SK-N-MC (cell line): ENCODE data around the gene AGMO.
A peak's percentile ranks its signal among the peaks of the same experiment; 100 is the strongest.

ENCODE experiments used
- DNase-seq: peaks from one replicate; pipeline ENCODE4 v3.0.0-alpha.2; 2011; ENCODE audit warnings: low read depth, low spot score
- H3K27ac ChIP-seq: fragments of 200-600 bp; sonication (generic); 2 replicates; pipeline ENCODE4 v1.5.1; 2016; ENCODE audit warnings: mixed run types
- H3K36me3 ChIP-seq: fragments of 200-600 bp; sonication (generic); 2 replicates; pipeline ENCODE4 v1.6.1; 2017; ENCODE audit warnings: antibody characterized with exemption, low read length, mixed read lengths; ENCODE audit not compliant: insufficient read depth
- H3K4me3 ChIP-seq: fragments of 200-600 bp; sonication (generic); 2 replicates; pipeline ENCODE4 v1.5.1; 2016
- H3K9ac ChIP-seq: fragments of 200-600 bp; sonication (generic); 2 replicates; pipeline ENCODE4 v1.8.0; 2017; ENCODE audit warnings: mixed run types, mixed read lengths; ENCODE audit not compliant: insufficient read length
- H3K9me3 ChIP-seq: fragments of 200-600 bp; sonication (generic); 2 replicates; pipeline ENCODE4 v1.6.1; 2017; ENCODE audit warnings: low read depth, mild to moderate bottlenecking, antibody characterized with exemption, low read length, moderate library complexity, mixed read lengths
- EZH2 ChIP-seq: fragments of 200-600 bp; sonication (generic); IDR thresholded peaks from one replicate; pipeline ENCODE4 v1.6.1; 2017; ENCODE audit warnings: antibody characterized with exemption
- FOXP2 ChIP-seq: optimal IDR thresholded peaks from 2 replicates; pipeline ENCODE3; 2011; ENCODE audit warnings: mild to moderate bottlenecking, moderate library complexity; ENCODE audit not compliant: insufficient read depth; ENCODE audit errors: extremely low read length, control extremely low read depth
- POLR2AphosphoS5 ChIP-seq: IDR thresholded peaks from 2 replicates; pipeline ENCODE4 v1.6.1; 2012; ENCODE audit warnings: mild to moderate bottlenecking, low read depth, low read length, borderline replicate concordance

Gene AGMO

DNA sequence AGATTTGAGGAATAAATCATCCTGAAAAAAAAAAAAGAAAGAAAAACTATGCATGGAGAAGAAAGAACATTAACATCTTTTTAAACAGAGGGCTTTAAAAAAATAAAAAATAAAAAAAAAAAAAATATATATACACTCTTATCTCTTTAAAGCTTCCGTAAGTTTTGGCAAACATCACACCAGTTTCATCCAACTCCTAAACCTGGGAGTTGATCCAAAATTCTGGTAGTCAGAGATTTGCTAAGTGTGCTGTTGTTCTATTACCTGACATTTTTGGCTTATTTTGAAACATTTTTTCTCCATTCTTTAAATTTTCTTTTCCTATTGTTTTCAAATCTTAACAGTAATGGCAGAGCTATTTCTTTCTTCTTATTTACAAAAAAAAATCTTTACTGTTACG lies 273.1 kb downstream of the AGMO start:
- H3K9me3 ChIP-seq = no peaks in the 10 kb centered on the region
- H3K9ac ChIP-seq = no peak overlapping the region
- no peak overlapping the region for H3K27ac ChIP-seq
- TF ChIP-seq FOXP2 = no peak
- no peaks in the 10 kb centered on the region for H3K36me3 ChIP-seq
- DNase-seq = no peak
- H3K4me3 ChIP-seq = no peak overlapping the region

DNA sequence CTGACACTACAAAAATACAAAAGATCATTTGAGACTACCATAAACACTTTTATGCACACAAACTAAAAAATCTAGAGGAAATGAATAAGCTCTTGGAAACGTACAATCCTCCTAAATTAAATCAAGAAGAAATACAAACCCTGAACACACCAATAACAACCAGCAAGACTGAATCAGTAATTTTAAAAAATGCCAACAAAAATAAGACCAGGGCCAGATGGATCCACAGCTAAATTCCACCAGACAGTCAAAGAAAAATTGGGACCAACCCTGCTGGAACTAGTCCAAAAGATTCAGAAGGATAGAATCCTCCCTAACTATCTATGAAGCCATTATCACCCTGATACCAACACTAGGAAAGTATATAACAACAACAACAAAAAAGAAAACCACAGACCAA lies 277.4 kb downstream of the AGMO start:
- H3K27ac ChIP-seq = no peak overlapping the region
- no peak for DNase-seq
- no peak overlapping the region for H3K9ac ChIP-seq
- no peak for TF ChIP-seq POLR2AphosphoS5
- no peak for TF ChIP-seq EZH2
- no peak for TF ChIP-seq FOXP2
- H3K36me3 ChIP-seq = no peaks in the 10 kb centered on the region
- H3K9me3 ChIP-seq = no peaks in the 10 kb centered on the region
- no peak overlapping the region for H3K4me3 ChIP-seq

- TF ChIP-seq POLR2AphosphoS5 (no peak), FOXP2 (no peak), EZH2 (no peak)
Measured at GRCh38 chr7:15280078-15280733, 281.6 kb downstream of the AGMO start.

DNA sequence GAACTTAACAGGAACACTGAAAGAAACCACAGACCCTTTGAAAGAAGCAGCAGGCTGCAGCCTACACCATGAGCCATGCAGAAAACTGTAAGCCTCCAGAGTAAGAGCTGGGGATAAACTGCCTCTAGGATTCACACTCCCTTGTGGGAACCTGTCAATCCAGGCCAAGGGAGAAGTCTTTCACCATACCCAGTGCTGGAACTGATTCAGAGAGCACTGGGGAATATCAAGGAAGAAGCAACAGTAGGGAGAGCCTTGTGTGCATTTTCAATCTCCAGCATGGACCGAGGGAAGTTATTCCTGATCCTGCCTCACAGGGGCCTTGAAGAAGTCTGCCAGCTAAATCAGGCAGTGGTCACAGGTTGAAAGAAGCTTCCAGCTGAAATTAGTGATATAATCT lies 282.2 kb downstream of the AGMO start:
- TF ChIP-seq POLR2AphosphoS5 (no peak), FOXP2 (no peak), EZH2 (no peak)
- no peak overlapping the region for H3K4me3 ChIP-seq
- no peak overlapping the region for H3K27ac ChIP-seq
- H3K9ac ChIP-seq = no peak overlapping the region
- no peaks in the 10 kb centered on the region for H3K9me3 ChIP-seq
- H3K36me3 ChIP-seq = no peaks in the 10 kb centered on the region
- no peak for DNase-seq

More at GRCh38 chr7:15280078-15280733, 281.6 kb downstream of the AGMO start:
- Histone ChIP-seq H3K27ac (no peak overlapping the region), H3K9ac (no peak overlapping the region), H3K9me3 (no peaks in the 10 kb centered on the region), H3K36me3 (no peaks in the 10 kb centered on the region), H3K4me3 (no peak overlapping the region)
- DNase-seq = no peak

DNA sequence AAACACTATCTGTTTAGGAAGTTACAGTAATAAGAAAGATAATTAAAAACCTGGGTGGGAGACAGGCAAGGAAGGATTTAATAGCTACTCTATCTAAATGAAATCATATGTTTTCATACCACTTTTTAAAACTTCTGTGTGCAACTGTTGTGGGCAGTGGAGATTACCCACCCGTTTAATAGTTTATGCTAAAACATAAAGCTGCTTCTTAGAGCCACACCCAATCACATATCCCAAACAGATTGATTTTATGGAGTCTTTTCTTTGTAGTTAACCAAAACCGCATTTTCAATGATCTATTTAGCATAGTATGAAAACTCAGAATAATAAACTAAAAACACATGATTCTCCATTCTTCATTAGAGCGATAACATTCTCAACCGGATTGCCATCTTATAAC lies 304.1 kb downstream of the AGMO start:
- Histone ChIP-seq H3K9ac (no peak overlapping the region), H3K4me3 (peak overlapping the region; percentile 55), H3K27ac (peak overlapping the region; percentile 69), H3K36me3 (no peaks in the 10 kb centered on the region), H3K9me3 (no peaks in the 10 kb centered on the region)
- DNase-seq = peak; percentile 50
- no peak for TF ChIP-seq EZH2
- TF ChIP-seq POLR2AphosphoS5 = peak; percentile 25; the same call in 1 of the 2 replicates
- TF ChIP-seq FOXP2 = no peak

- Histone ChIP-seq H3K9me3 (no peaks in the 10 kb centered on the region), H3K4me3 (no peak overlapping the region), H3K36me3 (no peaks in the 10 kb centered on the region), H3K9ac (no peak overlapping the region), H3K27ac (no peak overlapping the region)
- TF ChIP-seq FOXP2 (no peak), POLR2AphosphoS5 (no peak), EZH2 (no peak)
- no peak for DNase-seq
Measured at GRCh38 chr7:15252181-15252580, 309.6 kb downstream of the AGMO start.

GRCh38 chr7:15248514-15248913 lies 313.3 kb downstream of the AGMO start:
- no peaks in the 10 kb centered on the region for H3K36me3 ChIP-seq
- no peak for DNase-seq
- H3K4me3 ChIP-seq = no peak overlapping the region
- no peak overlapping the region for H3K9ac ChIP-seq
- no peak overlapping the region for H3K27ac ChIP-seq
- TF ChIP-seq POLR2AphosphoS5 (no peak), EZH2 (no peak), FOXP2 (no peak)
- H3K9me3 ChIP-seq = no peaks in the 10 kb centered on the region

DNA sequence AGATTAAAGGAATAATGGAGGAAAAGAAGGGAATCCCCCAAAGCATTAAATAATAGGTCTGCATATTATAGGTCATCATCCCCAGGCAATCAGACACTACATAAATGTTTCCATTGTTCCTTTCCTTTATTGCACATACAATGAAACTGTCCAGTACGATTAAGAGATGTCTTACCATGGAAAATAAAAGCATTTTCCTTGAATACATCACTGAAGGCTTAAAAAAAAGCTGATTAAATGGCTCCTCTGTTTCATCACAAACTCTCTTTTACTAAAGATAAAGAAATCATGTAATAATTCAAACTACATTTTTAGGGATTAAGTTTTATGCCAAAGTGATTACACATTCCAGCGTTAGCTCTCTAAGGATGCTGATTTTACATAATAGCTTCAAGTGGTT lies 316.0 kb downstream of the AGMO start:
- H3K9me3 ChIP-seq = no peaks in the 10 kb centered on the region
- DNase-seq = no peak
- no peak overlapping the region for H3K27ac ChIP-seq
- TF ChIP-seq EZH2 = no peak
- TF ChIP-seq FOXP2 = no peak
- no peak for TF ChIP-seq POLR2AphosphoS5
- no peak overlapping the region for H3K9ac ChIP-seq
- H3K4me3 ChIP-seq = no peak overlapping the region
- H3K36me3 ChIP-seq = no peaks in the 10 kb centered on the region

DNA sequence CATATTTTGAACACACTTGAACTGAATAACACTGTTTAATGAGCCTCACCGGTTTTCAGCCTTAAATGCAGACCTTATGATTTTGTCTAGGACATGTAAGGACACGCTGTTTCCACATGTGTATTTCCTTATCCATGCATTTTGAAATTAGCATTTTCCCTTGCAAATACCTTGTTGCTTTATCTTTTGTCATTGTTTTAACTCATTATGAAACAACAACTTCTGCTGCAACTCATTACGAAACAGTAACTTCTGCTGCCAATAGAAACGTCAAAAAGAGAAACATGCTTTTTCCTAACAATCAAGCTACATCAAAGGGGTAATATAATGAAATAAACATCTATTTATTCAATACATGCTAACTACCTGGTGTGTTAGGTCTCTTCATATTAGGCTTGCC lies 322.0 kb downstream of the AGMO start:
- TF ChIP-seq POLR2AphosphoS5 (no peak), FOXP2 (no peak), EZH2 (no peak)
- DNase-seq = no peak
- Histone ChIP-seq H3K4me3 (no peak overlapping the region), H3K27ac (no peak overlapping the region), H3K9ac (no peak overlapping the region), H3K36me3 (no peaks in the 10 kb centered on the region), H3K9me3 (no peaks in the 10 kb centered on the region)
